Superior temporal gyrus (tissue), 1 donor: ENCODE results near the gene GRIK5.

Experiments
- DNase-seq: peaks from one replicate; pipeline ENCODE4 v3.0.0-alpha.2; 2016; ENCODE audit errors: extremely low spot score

Gene GRIK5

GRCh38 chr19:41990615-41991014 is 79.4 kb downstream of the GRIK5 start:
- no peak for DNase-seq

- DNase-seq: no peak
Observed at GRCh38 chr19:41990028-41990427, 80.0 kb downstream of the GRIK5 start.

- DNase-seq: no peak
Observed at GRCh38 chr19:41988947-41989346, 81.1 kb downstream of the GRIK5 start.

- DNase-seq: no peak
Observed at GRCh38 chr19:41987141-41987860, 82.7 kb downstream of the GRIK5 start.

GRCh38 chr19:41984961-41985360 is 85.0 kb downstream of the GRIK5 start:
- DNase-seq: no peak

- no peak for DNase-seq
Observed at GRCh38 chr19:41981724-41982123, 88.3 kb downstream of the GRIK5 start.

GRCh38 chr19:41978470-41978869 is 91.5 kb downstream of the GRIK5 start:
- no peak for DNase-seq

GRCh38 chr19:41977916-41978315 is 92.1 kb downstream of the GRIK5 start:
- DNase-seq: no peak

- DNase-seq: no peak
Observed at GRCh38 chr19:41974652-41975051, 95.4 kb downstream of the GRIK5 start.

- no peak for DNase-seq
Observed at GRCh38 chr19:41971363-41971762, 98.6 kb downstream of the GRIK5 start.

- no peak for DNase-seq
Observed at GRCh38 chr19:41969772-41970458, 100.1 kb downstream of the GRIK5 start.

GRCh38 chr19:41968751-41969595 is 101.0 kb downstream of the GRIK5 start:
- no peak for DNase-seq

GRCh38 chr19:41967054-41967783 is 102.8 kb downstream of the GRIK5 start:
- DNase-seq: no peak

- no peak for DNase-seq
Observed at GRCh38 chr19:41965106-41965505, 104.9 kb downstream of the GRIK5 start.

- no peak for DNase-seq
Observed at GRCh38 chr19:41960973-41961372, 109.0 kb downstream of the GRIK5 start.

- peak; percentile 96 for DNase-seq
Observed at GRCh38 chr19:41959056-41960053, 110.7 kb downstream of the GRIK5 start, which contains the start of gene RABAC1. Gene RABAC1 (minus strand): TSS chr19:41959321. CDS start chr19:41959292, 29 bp downstream.

- DNase-seq: peak; percentile 19
Observed at GRCh38 chr19:41958367-41959055, 111.5 kb downstream of the GRIK5 start.

GRCh38 chr19:41957838-41958366 is 112.1 kb downstream of the GRIK5 start:
- DNase-seq: peak; percentile 71

- no peak for DNase-seq
Observed at GRCh38 chr19:41957161-41957837, 112.7 kb downstream of the GRIK5 start.
